Mesangial cell (primary cell): Measurements from ENCODE around the gene OR5L2. TPM values are rescaled to one million over a fixed set of nuclear protein-coding genes. Genes with fewer than 3 reads are reported as not detected.

Source experiments
- total RNA-seq: library from RNA; depleted of rRNA; stranded (reverse); fragments of >200 nt; gene quantifications from 2 replicates; pipeline ENCODE4 v1.2.3, GENCODE V29; 2015

OR5L2 gene
- total RNA-seq, result not detected in 2 replicates

GRCh38 chr11:55826919-55827318 lies at the start of gene OR5L2:
TSS of gene OR5L2 (plus strand) at chr11:55827219. CDS start at chr11:55827219, 0 bp downstream.

GRCh38 chr11:55795256-55795655 lies 31.8 kb upstream of the OR5L2 start, which contains the start of gene OR5D14:
TSS of gene OR5D14 (plus strand) at chr11:55795556. CDS start at chr11:55795556, 0 bp downstream.

GRCh38 chr11:55811067-55811466 lies 16.0 kb upstream of the OR5L2 start, which contains the start of gene OR5L1:
TSS of gene OR5L1 (plus strand) at chr11:55811367. CDS start at chr11:55811467, 100 bp downstream.

GRCh38 chr11:55819330-55819729 lies 7.7 kb upstream of the OR5L2 start, which contains the start of gene OR5D18:
TSS of gene OR5D18 (plus strand) at chr11:55819630. CDS start at chr11:55819630, 0 bp downstream.

GRCh38 chr11:55838452-55838851 lies 11.4 kb downstream of the OR5L2 start, which contains the start of gene OR5D16:
TSS of gene OR5D16 (plus strand) at chr11:55838752. CDS start at chr11:55838752, 0 bp downstream.

Other genes starting within 250 kb of the OR5L2 start
- gene OR4C11, start 219.6 kb upstream of the OR5L2 start, total RNA-seq, result not detected in 2 replicates
- gene OR4P4, start 192.1 kb upstream of the OR5L2 start, total RNA-seq, result not detected in 2 replicates
- gene OR4S2, start 178.9 kb upstream of the OR5L2 start, total RNA-seq, result not detected in 2 replicates
- gene OR4C6, start 165.0 kb upstream of the OR5L2 start, total RNA-seq, result not detected in 2 replicates
- not detected in 2 replicates for gene OR5D13, start 53.8 kb upstream of the OR5L2 start, total RNA-seq
- not detected in 2 replicates for gene OR5D14, start 31.7 kb upstream of the OR5L2 start, total RNA-seq
- gene OR5L1, start 15.9 kb upstream of the OR5L2 start, total RNA-seq, result not detected in 2 replicates
- gene OR5D18, start 7.6 kb upstream of the OR5L2 start, total RNA-seq, result not detected in 2 replicates
- not detected in 2 replicates for gene OR5D16, start 11.5 kb downstream of the OR5L2 start, total RNA-seq
- gene TRIM51, start 56.1 kb downstream of the OR5L2 start, total RNA-seq, result not detected in 2 replicates
- not detected in 2 replicates for gene OR5W2, start 87.4 kb downstream of the OR5L2 start, total RNA-seq
- gene OR5I1, start 109.2 kb downstream of the OR5L2 start, total RNA-seq, result not detected in 2 replicates
- gene OR10AG1, start 142.7 kb downstream of the OR5L2 start, total RNA-seq, result not detected in 2 replicates
- not detected in 2 replicates for gene OR5F1, start 167.4 kb downstream of the OR5L2 start, total RNA-seq
- not detected in 2 replicates for gene OR5AS1, start 200.4 kb downstream of the OR5L2 start, total RNA-seq